IMR-90 (cell line): ENCODE measurements around the gene SLCO3A1.

Source experiments
- CEBPB ChIP-seq: IDR thresholded peaks from 2 replicates; pipeline ENCODE4 v1.6.1; 2012; ENCODE audit warnings: low read depth, low read length, improper control_type of control experiment
- FOS ChIP-seq: fragments of 150-350 bp; IDR thresholded peaks from 2 replicates; pipeline ENCODE4 v1.6.1; 2016; ENCODE audit warnings: low read depth, low read length
- MAZ ChIP-seq: IDR thresholded peaks from 2 replicates; pipeline ENCODE4 v1.6.1; 2012; ENCODE audit warnings: low read depth, mild to moderate bottlenecking, low read length, improper control_type of control experiment, moderate library complexity, borderline replicate concordance
- MXI1 ChIP-seq: IDR thresholded peaks from 2 replicates; pipeline ENCODE4 v1.6.1; 2012; ENCODE audit warnings: low read depth, mild to moderate bottlenecking, low read length, moderate library complexity, borderline replicate concordance
- POLR2A ChIP-seq: IDR thresholded peaks from 2 replicates; pipeline ENCODE4 v1.6.1; 2012; ENCODE audit warnings: mild to moderate bottlenecking, low read depth, low read length
- RFX5 ChIP-seq: IDR thresholded peaks from 2 replicates; pipeline ENCODE4 v1.8.0; 2012; ENCODE audit warnings: low read depth, mild to moderate bottlenecking, low read length, moderate library complexity
- SMC3 ChIP-seq: fragments of 150-350 bp; IDR thresholded peaks from 2 replicates; pipeline ENCODE4 v1.6.1; 2016; ENCODE audit warnings: low read depth, mild to moderate bottlenecking, antibody characterized with exemption, low read length, moderate library complexity
- TF ChIP-seq, protein P1 (sequence below): conservative IDR thresholded peaks from 2 replicates; pipeline ENCODE4 v1.5.1; 2012; ENCODE audit warnings: mild to moderate bottlenecking, low read depth, low read length, improper control_type of control experiment
- TF ChIP-seq, protein P2 (sequence below): fragments of 150-350 bp; IDR thresholded peaks from 2 replicates; pipeline ENCODE4 v1.6.1; 2017; ENCODE audit warnings: mild to moderate bottlenecking, antibody characterized with exemption, low read length, low read depth

DNA sequence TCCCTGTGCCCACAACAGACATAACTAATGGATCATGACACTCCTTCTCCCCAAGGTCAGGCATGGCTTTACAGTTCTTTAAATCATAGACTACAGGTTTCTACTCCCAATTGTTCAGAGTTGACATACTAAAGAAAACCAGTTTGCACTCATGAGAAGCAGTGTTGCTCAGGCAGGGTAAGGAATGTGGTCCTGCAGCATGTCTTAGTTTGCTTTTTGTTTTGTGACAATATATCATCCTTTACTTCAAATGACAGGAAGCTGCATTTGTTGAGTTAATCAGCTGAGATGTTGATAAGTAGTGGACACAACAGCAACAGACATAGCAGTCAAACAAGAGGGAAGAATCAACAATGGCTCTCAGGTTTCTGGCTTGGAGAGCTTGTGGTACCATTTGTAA, 267.5 kb downstream of the SLCO3A1 start:
- TF ChIP-seq POLR2A (no peak), FOS (no peak), RFX5 (no peak), MAZ (no peak), MXI1 (no peak), SMC3 (no peak), CEBPB (no peak)
- TF ChIP-seq, protein P1, sequence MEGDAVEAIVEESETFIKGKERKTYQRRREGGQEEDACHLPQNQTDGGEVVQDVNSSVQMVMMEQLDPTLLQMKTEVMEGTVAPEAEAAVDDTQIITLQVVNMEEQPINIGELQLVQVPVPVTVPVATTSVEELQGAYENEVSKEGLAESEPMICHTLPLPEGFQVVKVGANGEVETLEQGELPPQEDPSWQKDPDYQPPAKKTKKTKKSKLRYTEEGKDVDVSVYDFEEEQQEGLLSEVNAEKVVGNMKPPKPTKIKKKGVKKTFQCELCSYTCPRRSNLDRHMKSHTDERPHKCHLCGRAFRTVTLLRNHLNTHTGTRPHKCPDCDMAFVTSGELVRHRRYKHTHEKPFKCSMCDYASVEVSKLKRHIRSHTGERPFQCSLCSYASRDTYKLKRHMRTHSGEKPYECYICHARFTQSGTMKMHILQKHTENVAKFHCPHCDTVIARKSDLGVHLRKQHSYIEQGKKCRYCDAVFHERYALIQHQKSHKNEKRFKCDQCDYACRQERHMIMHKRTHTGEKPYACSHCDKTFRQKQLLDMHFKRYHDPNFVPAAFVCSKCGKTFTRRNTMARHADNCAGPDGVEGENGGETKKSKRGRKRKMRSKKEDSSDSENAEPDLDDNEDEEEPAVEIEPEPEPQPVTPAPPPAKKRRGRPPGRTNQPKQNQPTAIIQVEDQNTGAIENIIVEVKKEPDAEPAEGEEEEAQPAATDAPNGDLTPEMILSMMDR: no peak
- TF ChIP-seq, protein P2, sequence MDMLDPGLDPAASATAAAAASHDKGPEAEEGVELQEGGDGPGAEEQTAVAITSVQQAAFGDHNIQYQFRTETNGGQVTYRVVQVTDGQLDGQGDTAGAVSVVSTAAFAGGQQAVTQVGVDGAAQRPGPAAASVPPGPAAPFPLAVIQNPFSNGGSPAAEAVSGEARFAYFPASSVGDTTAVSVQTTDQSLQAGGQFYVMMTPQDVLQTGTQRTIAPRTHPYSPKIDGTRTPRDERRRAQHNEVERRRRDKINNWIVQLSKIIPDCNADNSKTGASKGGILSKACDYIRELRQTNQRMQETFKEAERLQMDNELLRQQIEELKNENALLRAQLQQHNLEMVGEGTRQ: no peak
